Kidney epithelial cell (primary cell): ENCODE measurements around the gene EGF. TPM values are rescaled to one million over a fixed set of nuclear protein-coding genes. Genes with fewer than 3 reads are reported as not detected.
"Not testable (repeated sequence)": the region's sequence is repeated elsewhere in the genome, so short reads cannot be mapped to it uniquely, and the experiment has no call there.

Experiments
- DNase-seq: peaks from one replicate; pipeline ENCODE4 v3.0.0-alpha.2; 2010; ENCODE audit warnings: low read depth
- H3K27me3 ChIP-seq: 2 replicates; pipeline ENCODE4 v1.6.0; 2011; ENCODE audit warnings: low read length; ENCODE audit not compliant: control insufficient read depth, insufficient read depth
- H3K36me3 ChIP-seq: 2 replicates; pipeline ENCODE4 v1.5.1; 2011; ENCODE audit warnings: low read length; ENCODE audit not compliant: control insufficient read depth, insufficient read depth
- H3K4me3 ChIP-seq: 2 replicates; pipeline ENCODE4 v1.5.1; 2011; ENCODE audit warnings: low read depth, mild to moderate bottlenecking, control low read depth, low read length
- CTCF ChIP-seq: IDR thresholded peaks from 2 replicates; pipeline ENCODE4 v1.5.1; 2011; ENCODE audit warnings: mild to moderate bottlenecking, moderate library complexity, low read length, control low read depth, inconsistent platforms; ENCODE audit not compliant: insufficient read depth, poor library complexity, severe bottlenecking
- total RNA-seq: library from RNA; depleted of rRNA; stranded (reverse); fragments of >200 nt; gene quantifications from 2 replicates; pipeline ENCODE4 v1.2.3, GENCODE V29; 2015

EGF gene
- total RNA-seq, 1 donor from 2014 or later = 0.21 TPM

GRCh38 chr4:109873791-109874514 is 38.7 kb upstream of the EGF start:
- H3K4me3 ChIP-seq = no peak overlapping the region
- peak; percentile 1 for DNase-seq
- no peak for TF ChIP-seq CTCF
- no peaks in the 10 kb centered on the region for H3K36me3 ChIP-seq
- no peaks in the 10 kb centered on the region for H3K27me3 ChIP-seq

GRCh38 chr4:109875106-109875505 is 37.6 kb upstream of the EGF start:
- TF ChIP-seq CTCF = no peak
- Histone ChIP-seq H3K36me3 (no peaks in the 10 kb centered on the region), H3K4me3 (no peak overlapping the region), H3K27me3 (no peaks in the 10 kb centered on the region)
- no peak for DNase-seq

- not testable (repeated sequence) for DNase-seq, H3K4me3 ChIP-seq, H3K27me3 ChIP-seq, H3K36me3 ChIP-seq
Observed at GRCh38 chr4:109875553-109875952, 37.1 kb upstream of the EGF start.

- H3K4me3 ChIP-seq = no peak overlapping the region
Observed at GRCh38 chr4:109876634-109877265, 35.9 kb upstream of the EGF start.

GRCh38 chr4:109877400-109877799 is 35.3 kb upstream of the EGF start:
- no peaks in the 10 kb centered on the region for H3K27me3 ChIP-seq
- DNase-seq = no peak

More at GRCh38 chr4:109876634-109877265, 35.9 kb upstream of the EGF start:
- H3K36me3 ChIP-seq = no peaks in the 10 kb centered on the region
- TF ChIP-seq CTCF = no peak
- DNase-seq = no peak
- H3K27me3 ChIP-seq = no peaks in the 10 kb centered on the region

GRCh38 chr4:109878355-109878754 is 34.3 kb upstream of the EGF start:
- Histone ChIP-seq H3K36me3 (no peaks in the 10 kb centered on the region), H3K4me3 (no peak overlapping the region), H3K27me3 (no peaks in the 10 kb centered on the region)
- DNase-seq = no peak
- no peak for TF ChIP-seq CTCF

More at GRCh38 chr4:109877400-109877799, 35.3 kb upstream of the EGF start:
- no peaks in the 10 kb centered on the region for H3K36me3 ChIP-seq
- no peak for TF ChIP-seq CTCF
- no peak overlapping the region for H3K4me3 ChIP-seq
